ENCODE measurements around the gene PIK3R5.
"Not testable (repeated sequence)": the region's sequence is repeated elsewhere in the genome, so short reads cannot be mapped to it uniquely, and the experiment has no call there.

Gene PIK3R5, protein sequence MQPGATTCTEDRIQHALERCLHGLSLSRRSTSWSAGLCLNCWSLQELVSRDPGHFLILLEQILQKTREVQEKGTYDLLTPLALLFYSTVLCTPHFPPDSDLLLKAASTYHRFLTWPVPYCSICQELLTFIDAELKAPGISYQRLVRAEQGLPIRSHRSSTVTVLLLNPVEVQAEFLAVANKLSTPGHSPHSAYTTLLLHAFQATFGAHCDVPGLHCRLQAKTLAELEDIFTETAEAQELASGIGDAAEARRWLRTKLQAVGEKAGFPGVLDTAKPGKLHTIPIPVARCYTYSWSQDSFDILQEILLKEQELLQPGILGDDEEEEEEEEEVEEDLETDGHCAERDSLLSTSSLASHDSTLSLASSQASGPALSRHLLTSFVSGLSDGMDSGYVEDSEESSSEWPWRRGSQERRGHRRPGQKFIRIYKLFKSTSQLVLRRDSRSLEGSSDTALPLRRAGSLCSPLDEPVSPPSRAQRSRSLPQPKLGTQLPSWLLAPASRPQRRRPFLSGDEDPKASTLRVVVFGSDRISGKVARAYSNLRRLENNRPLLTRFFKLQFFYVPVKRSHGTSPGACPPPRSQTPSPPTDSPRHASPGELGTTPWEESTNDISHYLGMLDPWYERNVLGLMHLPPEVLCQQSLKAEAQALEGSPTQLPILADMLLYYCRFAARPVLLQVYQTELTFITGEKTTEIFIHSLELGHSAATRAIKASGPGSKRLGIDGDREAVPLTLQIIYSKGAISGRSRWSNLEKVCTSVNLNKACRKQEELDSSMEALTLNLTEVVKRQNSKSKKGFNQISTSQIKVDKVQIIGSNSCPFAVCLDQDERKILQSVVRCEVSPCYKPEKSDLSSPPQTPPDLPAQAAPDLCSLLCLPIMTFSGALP
- 20.6 to 263 (median 149) reads per million in 3 experiments for total RNA-seq

DNA sequence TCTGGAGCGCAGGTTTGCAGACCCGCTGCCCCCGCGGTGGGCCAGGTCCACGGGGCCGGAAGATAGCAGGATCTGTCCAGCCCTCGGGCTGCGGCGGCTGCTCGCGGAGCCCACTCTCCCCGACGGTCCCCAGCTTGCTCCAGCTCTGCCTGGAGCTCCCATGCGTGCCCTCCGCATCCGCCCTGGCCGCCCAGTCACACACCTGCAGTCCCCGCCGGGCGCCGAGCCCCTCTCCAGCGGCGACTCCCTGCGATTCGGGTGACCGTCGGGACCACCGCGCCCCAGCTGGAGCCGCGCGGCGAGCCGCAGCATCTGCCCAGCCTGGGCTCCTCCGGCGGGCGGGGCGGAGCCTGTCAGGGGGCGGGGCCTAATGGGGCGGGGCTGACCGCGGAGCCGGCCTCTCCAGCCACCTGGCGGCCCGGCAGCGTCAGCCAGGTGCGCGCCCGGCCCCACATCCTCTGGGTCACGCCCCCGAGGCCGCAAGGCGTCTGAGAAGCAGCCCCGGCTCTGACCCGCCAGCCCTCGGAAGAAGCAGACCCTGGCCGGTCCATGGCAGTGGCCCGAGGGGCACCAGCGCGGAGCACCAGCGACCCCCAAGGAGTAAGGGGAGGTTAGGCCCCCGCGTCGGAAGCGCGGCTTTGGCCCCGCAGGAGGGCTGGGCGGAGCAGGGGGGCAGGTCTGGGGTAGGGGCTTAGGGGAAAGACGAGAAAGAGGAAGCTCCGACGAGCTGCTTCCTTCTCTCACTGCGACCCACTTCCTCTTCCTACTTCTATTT, at the start of gene PIK3R5:
Gene PIK3R5, minus strand, starts transcription at position 314 of the 775 bp plus-strand sequence. CDS start 54,213 bp downstream, outside the sequence.
- peak; percentile 75 for DNase-seq

DNA sequence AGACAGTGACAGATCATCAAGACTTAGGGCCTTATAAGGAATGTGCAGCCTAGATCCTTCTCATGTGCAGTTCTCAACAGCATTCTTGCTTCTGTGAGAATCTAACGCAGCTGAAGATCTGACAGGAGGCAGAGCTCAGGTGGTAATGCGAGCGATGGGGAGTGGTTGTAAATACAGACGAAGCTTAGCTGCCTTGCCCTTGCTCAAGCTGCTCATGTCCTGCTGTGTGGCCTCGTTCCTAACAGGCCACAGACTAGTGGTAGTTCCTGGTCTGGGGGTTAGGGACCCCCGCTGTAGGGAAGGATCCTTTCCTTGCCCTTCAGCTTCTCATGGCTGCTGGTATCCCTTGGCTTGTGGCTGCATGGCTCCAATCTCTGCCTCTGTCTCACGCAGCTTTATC, 45.5 kb upstream of the PIK3R5 start:
- DNase-seq: no peak

DNA sequence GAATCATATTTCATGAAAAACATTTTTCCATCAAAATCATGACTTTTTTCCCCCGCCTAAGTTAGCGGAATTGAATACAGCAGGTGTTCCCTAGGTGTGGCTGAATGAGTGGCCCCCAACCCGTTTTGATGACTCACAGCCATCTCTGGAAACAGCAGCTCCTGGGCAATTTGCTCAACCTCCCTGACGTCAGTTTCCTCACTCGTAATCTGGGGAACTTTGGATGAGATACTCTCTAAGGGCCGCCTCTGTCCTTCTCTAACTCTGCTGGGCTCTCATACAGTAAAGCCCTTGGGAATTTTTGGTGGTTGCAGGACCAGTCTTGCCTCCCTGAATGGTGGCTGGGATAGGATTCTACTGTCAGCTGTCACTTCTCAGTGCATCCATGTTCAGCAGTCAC, 44.2 kb upstream of the PIK3R5 start:
- no peak for DNase-seq

DNA sequence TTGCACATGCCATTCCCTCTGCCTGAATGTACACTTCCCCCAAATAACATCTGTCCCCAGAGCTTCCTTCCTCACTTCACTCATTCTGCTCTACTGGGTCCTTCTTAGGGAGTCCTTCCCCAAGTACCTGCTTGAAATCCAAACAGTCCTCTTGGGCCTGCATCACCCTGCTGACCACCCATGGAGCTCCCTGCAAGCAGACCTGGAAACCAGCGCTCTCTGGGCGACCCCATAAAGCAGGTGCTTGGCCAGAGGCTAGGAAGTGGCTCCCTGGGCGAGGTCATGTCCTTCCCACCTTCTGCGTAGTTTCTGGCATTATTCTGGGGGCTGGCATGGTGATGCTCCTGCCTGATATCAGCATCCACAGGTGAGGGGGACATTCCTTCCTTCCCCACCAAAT, 43.6 kb upstream of the PIK3R5 start:
- no peak for DNase-seq

DNA sequence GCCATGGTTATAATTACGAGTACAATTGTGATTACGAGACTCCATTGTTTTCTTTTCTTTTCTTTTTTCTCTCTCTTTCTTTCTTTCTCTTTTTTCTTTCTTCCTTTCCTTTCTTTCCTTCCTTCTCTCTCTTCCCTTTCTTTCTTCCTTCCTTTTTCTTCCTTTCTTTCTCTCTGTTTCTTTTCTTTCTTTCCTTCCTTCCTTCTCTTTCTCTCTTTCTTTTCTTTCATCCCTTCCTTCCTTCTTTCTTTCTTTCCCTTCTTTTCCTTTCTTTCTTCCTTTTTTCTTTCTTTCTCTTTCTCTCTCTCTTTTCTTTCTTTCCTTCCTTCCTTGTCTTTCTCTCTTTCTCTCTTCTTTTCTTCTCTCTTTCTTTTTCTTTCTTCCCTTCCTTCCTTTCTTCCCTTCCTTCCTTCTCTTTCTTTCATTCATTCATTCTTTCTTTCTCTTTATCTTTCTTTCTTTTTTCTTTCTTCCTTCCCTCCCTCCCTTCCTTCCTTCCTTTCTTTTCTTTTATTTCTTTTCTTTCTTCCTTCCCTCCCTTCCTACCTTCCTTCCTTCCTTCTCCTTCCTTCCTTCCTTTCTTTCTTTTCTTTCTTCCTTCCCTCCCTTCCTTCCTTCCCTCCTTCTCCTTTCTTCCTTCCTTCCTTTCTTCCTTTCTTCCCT, 41.7 kb upstream of the PIK3R5 start:
- no peak for DNase-seq

DNA sequence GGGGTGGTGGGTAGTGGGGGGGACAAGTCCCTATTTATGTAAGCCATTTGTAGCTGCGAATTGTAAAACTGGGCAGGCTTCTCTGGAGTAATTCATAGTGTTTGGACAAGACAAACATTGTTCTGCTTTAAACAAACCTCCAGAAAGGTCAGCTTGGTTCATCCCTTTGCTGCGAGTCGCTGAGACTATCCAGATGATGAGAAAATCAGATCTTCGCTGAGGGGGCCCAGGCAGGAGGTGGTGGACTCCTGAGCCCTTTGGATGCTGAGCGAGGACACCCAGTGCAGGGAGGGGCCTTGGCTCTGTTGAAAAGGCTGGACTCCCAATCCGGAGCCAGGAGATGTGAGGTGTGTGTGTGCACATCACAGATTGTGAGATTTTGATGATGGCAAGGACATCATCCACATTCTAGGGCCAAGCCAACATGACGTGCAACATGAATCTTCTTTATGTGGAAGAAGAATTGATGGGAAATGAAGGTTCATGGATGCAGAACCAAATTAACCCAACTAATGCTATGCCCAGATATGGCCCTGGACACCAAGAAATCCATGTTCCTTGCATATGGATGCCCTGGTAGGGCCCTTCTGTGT, 40.8 kb upstream of the PIK3R5 start:
- DNase-seq: no peak

DNA sequence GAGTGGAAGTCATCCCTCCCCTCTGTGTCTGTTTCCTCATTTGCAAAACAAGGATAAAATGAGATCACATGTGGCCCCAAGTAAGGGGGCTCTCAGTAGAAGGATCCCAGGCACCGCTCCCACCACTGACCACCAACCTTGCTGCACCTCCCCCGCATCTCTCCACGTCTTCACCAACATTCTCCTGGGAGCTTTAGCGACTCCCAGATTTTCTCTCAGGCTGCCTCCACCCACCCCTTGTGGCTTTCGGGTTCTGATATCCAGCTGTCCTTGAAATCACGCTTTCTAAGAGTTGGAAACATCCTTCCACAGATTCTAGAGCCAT, 39.4 kb upstream of the PIK3R5 start:
- DNase-seq: no peak

DNA sequence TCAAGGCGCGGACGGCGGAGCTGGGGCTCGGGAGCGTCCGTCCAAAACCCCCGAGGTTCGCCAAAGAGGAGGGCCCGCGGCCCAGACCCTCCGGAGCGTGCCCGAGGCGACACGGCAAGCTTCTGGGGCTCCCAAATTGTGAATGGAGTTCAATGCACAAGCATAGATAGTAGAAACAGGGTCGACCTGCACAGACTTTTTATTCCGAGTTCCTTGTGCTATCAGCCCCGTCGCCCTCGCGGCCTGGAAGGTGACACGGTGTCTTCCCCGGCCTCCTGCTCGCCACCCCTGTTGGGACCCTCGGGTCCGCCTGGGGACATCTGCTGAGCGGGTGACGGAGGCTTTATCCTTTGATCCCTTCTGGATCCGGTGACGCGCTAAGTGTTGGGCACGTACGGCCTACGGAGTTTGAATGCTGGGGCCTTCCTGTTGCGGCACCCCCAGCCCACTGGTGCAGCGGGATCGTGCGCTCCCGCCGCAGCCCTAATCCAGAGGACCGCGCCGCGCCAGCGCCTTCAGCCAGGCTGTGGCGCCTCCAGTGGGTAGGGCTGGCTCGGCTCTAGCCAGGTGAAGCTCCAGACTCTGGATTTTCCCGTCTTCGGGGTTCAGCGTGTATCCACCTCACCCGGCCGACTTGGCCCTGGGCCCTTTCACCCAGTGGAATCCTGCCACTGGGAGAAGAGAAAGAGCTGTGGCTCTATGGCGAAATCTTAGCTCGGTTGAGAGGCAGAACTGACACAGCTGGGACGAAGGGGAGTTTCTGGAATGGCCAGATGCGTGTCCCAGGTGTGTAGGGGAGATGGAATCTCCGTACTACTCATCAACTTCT, 38.8 kb upstream of the PIK3R5 start:
- DNase-seq: no peak

DNA sequence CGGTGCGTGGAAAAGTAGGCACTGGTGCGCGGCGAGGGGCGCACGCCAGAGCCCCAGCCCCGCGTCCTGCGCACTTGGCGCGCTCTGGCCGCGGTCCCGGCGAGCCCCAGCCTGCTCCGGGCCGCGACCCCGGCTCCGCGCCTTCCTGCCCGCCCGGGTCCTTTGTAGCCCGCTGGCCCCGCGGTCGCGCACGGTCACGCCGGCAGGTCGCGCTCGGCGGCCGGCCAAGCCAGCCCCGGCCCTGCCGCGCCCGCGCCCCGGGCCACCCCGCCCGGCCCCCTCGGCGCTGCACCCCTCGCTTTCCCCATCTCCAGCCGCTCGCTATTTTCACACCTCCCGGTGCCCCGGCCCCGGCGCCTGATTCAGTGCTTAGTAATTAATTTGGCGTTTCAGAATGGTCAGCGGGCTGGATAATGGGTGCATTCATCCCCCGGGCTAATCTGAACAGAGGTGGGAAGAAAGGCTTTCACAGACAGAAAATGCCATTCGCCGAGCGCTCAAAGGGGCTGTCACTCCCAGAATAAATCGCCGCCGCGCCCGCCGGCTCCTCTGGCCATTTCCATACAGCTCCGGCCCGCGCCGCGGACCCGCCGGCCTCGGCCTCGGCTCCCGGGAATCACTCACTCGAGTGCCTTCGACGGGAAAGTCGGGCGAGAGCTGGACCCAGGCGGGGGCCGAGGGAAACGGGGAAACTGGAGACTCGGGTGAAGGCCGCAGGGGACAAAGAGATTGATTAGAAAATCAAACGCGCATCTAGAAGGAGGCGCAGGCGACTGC, 38.0 kb upstream of the PIK3R5 start:
- DNase-seq: no peak

DNA sequence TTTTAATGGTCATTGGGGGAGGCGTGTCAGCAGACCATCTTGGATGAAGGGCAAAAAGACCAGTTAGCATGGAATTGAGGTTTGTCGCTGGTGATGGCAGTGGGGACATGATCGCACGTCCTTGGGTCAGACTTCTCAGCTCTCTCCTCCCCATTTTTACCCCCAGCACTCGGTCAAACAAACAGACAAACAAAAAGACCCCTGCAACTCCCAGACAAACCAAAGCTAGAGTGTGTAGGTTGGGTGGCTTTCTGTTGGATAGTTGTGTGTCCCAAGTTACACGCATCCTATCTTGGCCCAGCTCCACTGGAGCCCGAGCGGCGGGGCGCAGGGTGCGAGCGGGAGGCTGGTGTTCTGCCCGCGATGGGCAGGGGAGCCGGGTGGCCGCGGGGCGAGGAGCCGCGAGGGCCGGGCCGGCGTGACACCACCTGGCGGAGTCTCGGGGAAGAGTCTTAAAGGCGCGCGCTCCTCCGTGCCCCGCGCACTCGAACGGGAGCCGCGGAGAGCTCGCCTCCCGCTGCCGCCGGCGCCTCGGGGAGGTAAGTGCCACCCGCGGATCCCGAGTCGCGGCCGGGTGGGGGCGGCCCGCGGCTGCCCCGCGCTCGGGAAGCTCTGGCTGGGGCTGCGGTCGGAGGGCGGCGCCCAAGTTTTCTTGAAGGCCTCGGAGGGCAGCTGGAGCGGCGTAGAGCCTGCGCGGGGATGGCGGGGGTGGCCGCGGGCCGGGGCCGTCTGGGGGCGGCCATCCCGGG, 37.3 kb upstream of the PIK3R5 start:
- no peak for DNase-seq

DNA sequence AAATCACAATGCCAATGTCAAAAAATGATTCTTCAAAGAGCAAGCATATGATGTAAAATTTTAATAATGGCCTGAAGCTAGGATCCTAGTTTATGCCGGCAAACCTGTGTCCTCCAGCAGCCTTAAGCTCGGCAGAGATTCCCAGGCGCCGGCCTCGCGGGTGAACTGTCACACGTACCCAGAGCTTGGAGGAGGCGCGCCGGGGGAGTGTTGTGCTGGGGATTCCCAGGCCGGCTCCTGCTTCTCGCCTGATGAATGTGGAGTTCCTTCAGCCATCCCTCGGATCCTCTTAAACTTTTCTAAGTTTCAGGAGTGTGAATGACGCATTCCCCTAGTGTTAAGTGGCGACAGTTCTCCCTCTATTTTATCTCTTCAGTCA, 36.7 kb upstream of the PIK3R5 start:
- DNase-seq: no peak

DNA sequence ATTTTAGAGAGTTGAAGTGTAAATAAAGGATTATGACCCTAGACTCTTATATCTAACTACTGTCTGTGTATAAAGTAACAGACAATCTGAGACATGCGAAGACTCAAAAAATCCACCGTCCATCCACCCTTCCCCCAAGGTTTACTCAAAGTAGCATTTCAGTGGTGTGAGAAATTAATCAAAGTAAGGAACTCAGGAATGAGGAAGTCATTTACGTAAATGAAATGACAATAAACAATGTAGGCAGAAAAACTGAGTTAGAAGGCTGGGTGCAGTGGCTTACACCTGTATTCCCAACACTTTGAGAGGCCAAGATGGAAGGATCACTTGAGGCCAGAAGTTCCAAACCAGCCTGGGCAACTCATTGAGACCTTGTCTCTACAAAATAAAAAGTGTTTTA, 36.1 kb upstream of the PIK3R5 start:
- no peak for DNase-seq

DNA sequence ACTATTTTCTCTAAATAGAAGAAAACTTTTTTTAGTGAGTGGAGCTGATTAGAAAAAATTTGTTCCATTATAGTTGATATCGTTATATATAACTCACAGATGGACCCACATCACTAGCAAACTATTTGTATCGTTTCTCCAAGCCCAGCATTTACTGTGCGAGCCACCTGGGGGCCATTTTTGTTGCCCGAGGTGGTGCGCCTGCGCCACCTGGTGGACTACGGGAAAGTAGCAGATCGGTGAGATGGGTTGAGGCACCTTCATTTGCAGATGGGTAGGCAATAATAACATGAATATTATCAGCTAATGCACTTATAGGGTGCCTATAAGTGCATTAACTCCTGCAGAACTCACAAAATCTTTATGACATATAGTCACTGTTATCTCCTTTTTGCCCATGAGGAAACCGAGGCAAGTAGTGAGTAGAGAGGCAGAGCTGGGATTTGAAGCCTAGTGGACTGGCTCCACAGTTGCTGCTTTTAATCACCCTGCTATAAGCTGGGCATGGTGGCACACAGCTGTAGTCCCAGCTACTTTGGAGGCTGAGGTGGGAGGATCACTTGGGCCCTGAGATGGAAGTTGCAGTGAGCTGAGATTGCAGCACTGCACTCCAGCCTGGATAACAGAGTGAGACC, 32.6 kb upstream of the PIK3R5 start:
- peak; percentile 67 for DNase-seq

DNA sequence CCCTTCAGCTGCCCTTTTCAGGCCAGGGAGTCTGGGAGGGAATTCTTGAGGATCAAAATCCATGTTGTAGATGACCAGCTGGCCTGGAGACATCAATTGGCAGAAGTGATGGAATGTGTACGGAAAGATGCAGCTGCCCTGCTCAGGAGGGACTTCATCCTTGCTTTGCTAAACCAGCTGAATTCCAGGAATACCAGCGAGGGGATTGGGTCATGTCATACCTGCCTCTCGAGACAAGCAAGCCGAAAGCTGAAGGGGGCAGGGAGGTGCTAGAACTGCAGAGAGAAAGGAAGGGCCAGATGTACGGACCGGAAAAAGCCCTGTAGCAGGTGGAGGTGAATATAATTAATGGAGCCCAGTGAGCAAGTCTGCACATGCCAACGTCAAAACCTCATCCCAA, 30.2 kb upstream of the PIK3R5 start:
- no peak for DNase-seq

DNA sequence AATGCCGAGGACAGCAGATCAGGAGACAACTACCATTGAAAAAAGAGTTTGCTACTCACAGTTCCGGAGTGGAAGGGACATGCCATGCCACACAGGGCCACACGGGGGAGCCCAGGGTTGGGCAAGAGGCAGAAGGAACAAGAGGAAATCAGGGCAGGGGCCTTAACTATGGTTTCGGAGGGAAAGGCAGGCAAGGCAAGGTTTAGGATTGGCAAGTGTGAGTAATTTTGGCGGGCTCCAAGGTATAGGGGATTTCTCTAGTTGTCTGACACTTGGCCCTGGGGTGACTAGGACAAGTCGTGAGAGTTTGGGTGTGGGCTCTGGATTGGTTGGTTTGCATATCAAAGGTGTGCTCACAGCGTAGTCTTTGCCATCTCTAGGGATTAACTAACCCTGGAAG, 28.8 kb upstream of the PIK3R5 start:
- peak; percentile 33 for DNase-seq

DNA sequence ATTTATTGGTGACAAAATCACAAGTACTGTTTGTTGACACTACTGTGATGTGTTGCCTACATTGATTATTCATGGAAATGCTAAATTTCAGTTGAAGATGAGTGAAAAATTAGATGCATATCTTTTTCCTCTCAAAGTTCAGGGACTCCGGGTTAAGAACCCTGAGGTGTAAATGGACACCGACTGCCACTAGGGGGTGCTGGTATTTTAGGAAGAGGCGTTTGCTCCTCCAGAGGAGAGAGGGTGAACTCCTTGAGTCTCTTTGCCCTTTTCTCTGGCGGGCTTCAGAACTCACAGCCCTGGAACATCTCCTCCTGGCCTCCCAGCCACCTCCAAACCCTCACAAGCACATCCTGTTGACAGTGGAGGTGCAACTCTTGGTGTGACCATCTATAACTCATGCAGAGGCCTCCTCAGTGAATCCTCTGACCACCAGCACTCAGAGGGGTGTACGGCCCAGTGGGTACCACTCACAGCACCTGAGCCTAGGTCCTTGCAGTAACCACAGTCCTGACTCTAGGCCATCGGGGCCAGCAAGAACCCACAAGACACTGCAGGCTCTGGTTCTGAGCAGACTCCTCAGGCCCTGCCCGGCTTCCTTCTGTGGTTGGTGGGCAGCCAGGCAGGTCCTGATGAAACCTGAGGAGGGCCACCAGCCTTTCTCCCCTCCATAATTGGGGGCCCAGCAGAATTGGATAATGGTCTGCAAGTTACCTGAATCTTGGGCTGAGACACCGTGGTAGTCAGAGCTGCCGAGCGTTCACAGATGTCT, 26.2 kb upstream of the PIK3R5 start:
- peak; percentile 54 for DNase-seq

DNA sequence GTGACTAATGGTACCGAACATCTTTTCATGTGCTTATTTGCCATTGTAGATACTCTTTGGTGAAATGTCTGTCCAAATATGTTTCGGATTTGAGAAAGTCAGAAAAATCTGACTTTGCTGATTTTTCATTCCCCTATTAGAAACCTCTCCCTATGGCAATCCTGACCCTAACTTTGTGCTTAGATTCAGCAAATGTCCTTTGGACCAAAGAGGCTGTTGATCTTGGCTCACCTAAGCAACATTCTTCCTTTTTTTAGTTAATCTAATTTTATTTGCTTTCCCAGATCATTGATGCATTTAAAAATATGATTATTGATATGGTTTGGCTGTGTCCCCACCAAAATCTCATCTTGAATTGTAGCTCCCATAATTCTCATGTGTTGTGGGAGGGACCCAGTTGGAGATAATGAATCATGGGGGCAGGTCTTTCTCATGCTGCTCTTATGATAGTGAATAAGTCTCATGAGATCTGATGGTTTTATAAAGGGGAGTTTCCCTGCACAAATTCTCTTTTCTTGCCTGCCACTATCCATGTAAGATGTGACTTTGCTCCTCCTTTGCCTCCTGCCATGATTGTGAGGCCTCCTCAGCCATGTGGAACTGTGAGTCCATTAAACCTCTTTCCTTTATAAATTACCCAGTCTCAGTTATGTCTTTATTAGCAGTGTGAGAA, 22.9 kb upstream of the PIK3R5 start:
- DNase-seq: not testable (repeated sequence)

DNA sequence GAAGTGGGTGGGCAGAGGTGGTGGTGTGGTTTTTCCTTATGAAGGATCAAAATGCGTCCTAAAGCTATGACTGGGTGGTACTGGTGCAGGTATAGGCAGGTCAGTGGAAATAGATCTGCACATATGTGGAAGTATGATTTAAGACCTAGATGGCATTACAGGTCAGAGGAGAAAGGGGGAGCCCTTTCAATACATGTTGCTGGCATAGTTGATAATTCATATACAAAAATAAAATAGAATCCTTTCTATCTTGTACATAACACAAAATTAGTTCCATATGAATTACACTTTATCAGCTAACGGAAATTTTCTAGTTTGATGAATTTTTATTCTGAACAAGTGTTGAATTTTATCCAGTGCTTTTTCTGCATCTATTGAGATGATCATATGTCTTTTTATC, 20.8 kb upstream of the PIK3R5 start:
- no peak for DNase-seq
